HL-60 (cell line): Measurements from ENCODE around the gene HECTD4.

Experiments
- GABPA ChIP-seq: IDR thresholded peaks from 2 replicates; pipeline ENCODE4 v1.6.1; 2012; ENCODE audit warnings: low read depth
- POLR2AphosphoS5 ChIP-seq: IDR thresholded peaks from 2 replicates; pipeline ENCODE4 v1.6.1; 2012; ENCODE audit warnings: low read depth
- REST ChIP-seq: IDR thresholded peaks from 2 replicates; pipeline ENCODE4 v1.6.1; 2012; ENCODE audit warnings: low read depth; ENCODE audit not compliant: insufficient replicate concordance
- SPI1 ChIP-seq: IDR thresholded peaks from 2 replicates; pipeline ENCODE4 v1.6.1; 2012; ENCODE audit warnings: low read depth, mild to moderate bottlenecking, borderline replicate concordance
- TF ChIP-seq, protein P1 (sequence below): IDR thresholded peaks from one replicate; pipeline ENCODE4 v1.5.1; 2011; ENCODE audit warnings: low read length, control low read depth, inconsistent platforms; ENCODE audit not compliant: insufficient read depth

GRCh38 chr12:112275207-112275606, 107.0 kb downstream of the HECTD4 start:
- TF ChIP-seq POLR2AphosphoS5 (no peak), SPI1 (no peak), GABPA (no peak), REST (no peak)
- TF ChIP-seq, protein P1, sequence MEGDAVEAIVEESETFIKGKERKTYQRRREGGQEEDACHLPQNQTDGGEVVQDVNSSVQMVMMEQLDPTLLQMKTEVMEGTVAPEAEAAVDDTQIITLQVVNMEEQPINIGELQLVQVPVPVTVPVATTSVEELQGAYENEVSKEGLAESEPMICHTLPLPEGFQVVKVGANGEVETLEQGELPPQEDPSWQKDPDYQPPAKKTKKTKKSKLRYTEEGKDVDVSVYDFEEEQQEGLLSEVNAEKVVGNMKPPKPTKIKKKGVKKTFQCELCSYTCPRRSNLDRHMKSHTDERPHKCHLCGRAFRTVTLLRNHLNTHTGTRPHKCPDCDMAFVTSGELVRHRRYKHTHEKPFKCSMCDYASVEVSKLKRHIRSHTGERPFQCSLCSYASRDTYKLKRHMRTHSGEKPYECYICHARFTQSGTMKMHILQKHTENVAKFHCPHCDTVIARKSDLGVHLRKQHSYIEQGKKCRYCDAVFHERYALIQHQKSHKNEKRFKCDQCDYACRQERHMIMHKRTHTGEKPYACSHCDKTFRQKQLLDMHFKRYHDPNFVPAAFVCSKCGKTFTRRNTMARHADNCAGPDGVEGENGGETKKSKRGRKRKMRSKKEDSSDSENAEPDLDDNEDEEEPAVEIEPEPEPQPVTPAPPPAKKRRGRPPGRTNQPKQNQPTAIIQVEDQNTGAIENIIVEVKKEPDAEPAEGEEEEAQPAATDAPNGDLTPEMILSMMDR, result no peak
